Thoracic aorta endothelial cell (primary cell): ENCODE results near the gene TIMM8B. TPM values are rescaled to one million over a fixed set of nuclear protein-coding genes. Genes with fewer than 3 reads are reported as not detected.

Experiments
- small RNA-seq: library from RNA; depleted of rRNA; stranded (forward); fragments of <200 nt; gene quantifications from one replicate; pipeline ENCODE3, GENCODE V24; 2012
- total RNA-seq: library from RNA; depleted of rRNA; stranded (reverse); fragments of >200 nt; gene quantifications from 2 replicates; pipeline ENCODE4 v1.2.3, GENCODE V29; 2012

The TIMM8B gene, protein sequence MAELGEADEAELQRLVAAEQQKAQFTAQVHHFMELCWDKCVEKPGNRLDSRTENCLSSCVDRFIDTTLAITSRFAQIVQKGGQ
- 52.2 and 65.0 TPM in 2 replicates for total RNA-seq

DNA sequence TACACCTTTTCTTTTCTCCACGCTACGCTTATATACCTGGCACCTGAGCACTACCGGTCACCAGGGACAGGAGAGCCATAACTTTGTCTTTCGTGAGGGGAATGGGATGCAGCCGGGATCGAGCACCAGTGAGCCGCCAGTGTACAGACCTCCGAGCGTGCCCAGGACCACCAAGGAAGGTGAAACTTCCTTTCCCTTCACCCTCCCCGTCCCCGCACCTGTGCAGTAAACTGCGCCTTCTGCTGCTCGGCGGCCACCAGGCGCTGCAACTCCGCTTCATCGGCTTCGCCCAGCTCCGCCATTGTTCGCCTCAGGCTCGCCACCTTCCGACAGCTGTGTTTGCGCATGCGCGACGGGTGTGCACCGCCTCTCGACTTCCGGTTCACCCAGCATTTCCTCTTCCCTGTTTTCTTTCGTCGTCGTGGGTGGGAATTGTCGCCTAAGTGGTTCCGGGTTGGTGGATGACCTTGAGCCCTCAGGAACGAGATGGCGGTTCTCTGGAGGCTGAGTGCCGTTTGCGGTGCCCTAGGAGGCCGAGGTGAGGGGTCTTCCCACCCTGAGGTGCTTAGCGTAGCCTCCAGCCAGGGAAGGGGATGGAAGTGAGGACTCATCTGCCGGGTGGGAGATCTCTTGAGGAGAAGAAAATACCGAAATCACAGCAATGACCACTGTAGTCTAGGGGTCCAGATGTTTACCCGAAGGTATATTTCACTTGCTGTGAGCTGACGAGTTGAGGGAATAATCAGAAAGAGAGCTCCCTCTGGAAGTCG is at the start of gene TIMM8B, which contains the start of gene SDHD:
Gene TIMM8B (minus strand): TSS at position 335 of the 770 bp plus-strand sequence. CDS start 33 bp downstream, at position 302.
Gene SDHD (plus strand): TSS at position 452 of the 770 bp plus-strand sequence. CDS start 35 bp downstream, at position 487.

GRCh38 chr11:112073941-112074811 is 12.4 kb downstream of the TIMM8B start, which contains the start of the genes NKAPD1 and PIH1D2:
NKAPD1 (plus strand) TSS chr11:112074299; CDS start chr11:112075575, 1,276 bp downstream.
PIH1D2 (minus strand) TSS chr11:112074017; CDS start chr11:112073174, 843 bp downstream.

Small RNA genes lying within 50 kb of the gene (small RNA-seq; reads per million reads assigned to genes)
- not detected for gene AP000907.3

Other genes starting within 250 kb of the TIMM8B start
- 35.2 and 38.5 TPM in 2 replicates for gene ALG9, start 215.2 kb downstream of the TIMM8B start, total RNA-seq
- gene FDXACB1, start 207.6 kb downstream of the TIMM8B start, total RNA-seq = 3.3 and 4.2 TPM in 2 replicates
- 3.9 and 7.0 TPM in 2 replicates for gene CFAP68, start 207.2 kb downstream of the TIMM8B start, total RNA-seq
- 0.29 and 1.1 TPM in 2 replicates for gene CRYAB, start 175.0 kb downstream of the TIMM8B start, total RNA-seq
- not detected in 2 replicates for gene HSPB2, start 174.0 kb downstream of the TIMM8B start, total RNA-seq
- gene C11orf52, start 167.8 kb downstream of the TIMM8B start, total RNA-seq = 0.29 TPM in 1 of 2 replicates, not detected in the other
- gene DIXDC1, start 149.4 kb downstream of the TIMM8B start, total RNA-seq = 31.0 and 34.3 TPM in 2 replicates
- gene DLAT, start 61.3 kb downstream of the TIMM8B start, total RNA-seq = 56.7 and 77.5 TPM in 2 replicates
- 1.6 and 1.9 TPM in 2 replicates for gene PIH1D2, start 12.7 kb downstream of the TIMM8B start, total RNA-seq
- gene NKAPD1, start 12.5 kb downstream of the TIMM8B start, total RNA-seq = 23.0 TPM in 2 replicates
- gene SDHD, start 117 bp upstream of the TIMM8B start, total RNA-seq = 141 and 144 TPM in 2 replicates
- 0.80 and 1.4 TPM in 2 replicates for gene IL18, start 77.3 kb upstream of the TIMM8B start, total RNA-seq
- 0.43 TPM in 1 of 2 replicates, not detected in the other for gene TEX12, start 80.6 kb upstream of the TIMM8B start, total RNA-seq
- gene BCO2, start 88.8 kb upstream of the TIMM8B start, total RNA-seq = 1.2 and 2.8 TPM in 2 replicates
- 39.4 and 51.2 TPM in 2 replicates for gene PTS, start 139.7 kb upstream of the TIMM8B start, total RNA-seq
- not detected in 2 replicates for gene PLET1, start 174.1 kb upstream of the TIMM8B start, total RNA-seq